GM23248 (cell line): ENCODE measurements around the gene HDAC6. TPM values are rescaled to one million over a fixed set of nuclear protein-coding genes. Genes with fewer than 3 reads are reported as not detected.

Source experiments
- DNase-seq: peaks from one replicate; pipeline ENCODE4 v3.0.0-alpha.2; 2015
- H2AFZ ChIP-seq: fragments of 200-600 bp; sonication (generic); 2 replicates; pipeline ENCODE4 v1.6.1; 2016; ENCODE audit warnings: antibody characterized with exemption
- H3F3A ChIP-seq: fragments of 200-600 bp; sonication (generic); 2 replicates; pipeline ENCODE4 v1.6.1; 2016; ENCODE audit warnings: mild to moderate bottlenecking, antibody characterized with exemption, mixed run types; ENCODE audit not compliant: insufficient read depth
- H3K27ac ChIP-seq: fragments of 200-600 bp; sonication (generic); 2 replicates; pipeline ENCODE4 v1.5.1; 2016; ENCODE audit warnings: mild to moderate bottlenecking
- H3K27me3 ChIP-seq: fragments of 200-600 bp; sonication (generic); replicated peaks from 2 replicates; pipeline ENCODE4 v1.6.1; 2016; ENCODE audit warnings: mild to moderate bottlenecking; ENCODE audit not compliant: insufficient read depth
- H3K36me3 ChIP-seq: fragments of 200-600 bp; sonication (generic); 2 replicates; pipeline ENCODE4 v1.6.1; 2016; ENCODE audit warnings: low read depth, mild to moderate bottlenecking
- H3K4me1 ChIP-seq: fragments of 200-600 bp; sonication (generic); 2 replicates; pipeline ENCODE4 v1.6.1; 2016; ENCODE audit warnings: mild to moderate bottlenecking; ENCODE audit not compliant: insufficient read depth
- H3K4me2 ChIP-seq: fragments of 200-600 bp; sonication (generic); one replicate; pipeline ENCODE4 v1.6.1; 2016; ENCODE audit warnings: mild to moderate bottlenecking; ENCODE audit not compliant: unreplicated experiment
- H3K4me3 ChIP-seq: fragments of 200-600 bp; sonication (generic); 2 replicates; pipeline ENCODE4 v1.5.1; 2016; ENCODE audit warnings: mild to moderate bottlenecking
- H3K79me2 ChIP-seq: fragments of 200-600 bp; sonication (generic); 2 replicates; pipeline ENCODE4 v1.6.1; 2016; ENCODE audit warnings: mild to moderate bottlenecking; ENCODE audit not compliant: insufficient read depth
- H3K9ac ChIP-seq: fragments of 200-600 bp; sonication (generic); 2 replicates; pipeline ENCODE4 v1.6.1; 2016; ENCODE audit warnings: mild to moderate bottlenecking
- H3K9me2 ChIP-seq: fragments of 200-600 bp; sonication (generic); 2 replicates; pipeline ENCODE4 v1.6.1; 2016; ENCODE audit warnings: mixed run types, mild to moderate bottlenecking, moderate library complexity; ENCODE audit not compliant: insufficient read depth
- H3K9me3 ChIP-seq: fragments of 200-600 bp; sonication (generic); one replicate; pipeline ENCODE4 v1.6.1; 2017; ENCODE audit warnings: low read depth
- H4K20me1 ChIP-seq: fragments of 200-600 bp; sonication (generic); 2 replicates; pipeline ENCODE4 v1.6.0; 2016; ENCODE audit not compliant: insufficient read depth
- EZH2 ChIP-seq: fragments of 200-600 bp; sonication (generic); IDR thresholded peaks from 2 replicates; pipeline ENCODE4 v1.6.1; 2018; ENCODE audit warnings: antibody characterized with exemption, mild to moderate bottlenecking; ENCODE audit not compliant: insufficient read depth, poor library complexity, severe bottlenecking
- EZH2phosphoT487 ChIP-seq: fragments of 200-600 bp; sonication (generic); IDR thresholded peaks from 2 replicates; pipeline ENCODE4 v1.6.1; 2018; ENCODE audit warnings: antibody characterized with exemption, moderate library complexity, mild to moderate bottlenecking, low read depth; ENCODE audit not compliant: insufficient read depth
- WGBS, 2 experiments: methylation state at CpG; one replicate each; pipeline ENCODE4 v1.1.6; 2015 to 2017; ENCODE audit warnings: low lambda C conversion rate in 2 of 2, low coverage in 1 of 2; ENCODE audit errors: missing lambda C conversion rate in 2 of 2; 5-methylcytosine and 5-hydroxymethylcytosine counted together
- in situ Hi-C: fragments of 300-500 bp; cut with MboI; formaldehyde crosslinking; loops from 2 replicates; pipeline ENCODE4 v1.15.0; 2020
- polyA plus RNA-seq: library from polyadenylated mRNA; unstranded; fragments of >200 nt; fragmentation: Nextera tagmentation; extraction: Ambion mirVana; gene quantifications from 2 replicates; pipeline ENCODE4 v1.2.1, GENCODE V29; 2016
- total RNA-seq: library from RNA; depleted of rRNA; stranded (reverse); fragments of >200 nt; shearing (Covaris generic); gene quantifications from 2 replicates; pipeline ENCODE4 v1.2.3, GENCODE V29; 2014

HDAC6 gene
- total and polyA plus RNA-seq, 2 experiments from 2014 or later: 18.6 to 36.6 TPM

DNA sequence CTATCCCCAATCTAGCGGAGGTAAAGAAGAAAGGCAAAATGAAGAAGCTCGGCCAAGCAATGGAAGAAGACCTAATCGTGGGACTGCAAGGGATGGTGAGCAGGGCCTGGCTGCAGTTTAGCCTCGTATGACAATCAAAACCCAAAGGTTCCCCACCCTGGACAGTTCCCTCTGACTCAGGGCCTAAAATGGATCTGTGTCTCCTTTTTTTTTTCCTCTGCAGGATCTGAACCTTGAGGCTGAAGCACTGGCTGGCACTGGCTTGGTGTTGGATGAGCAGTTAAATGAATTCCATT lies 986 bp downstream of the HDAC6 start:
- peak; percentile 38 for DNase-seq
- no peak for TF ChIP-seq EZH2
- no peak for TF ChIP-seq EZH2phosphoT487
- Histone ChIP-seq H4K20me1 (no peaks in the 10 kb centered on the region), H3K9ac (peak overlapping the region; percentile 98), H2AFZ (peak overlapping the region; percentile 86), H3K27me3 (no peaks in the 10 kb centered on the region), H3K36me3 (no peaks in the 10 kb centered on the region), H3K9me3 (no peaks in the 10 kb centered on the region), H3K79me2 (no peaks in the 10 kb centered on the region), H3K4me1 (no peaks in the 10 kb centered on the region), H3K4me2 (peak overlapping the region; percentile 83), H3F3A (no peaks in the 10 kb centered on the region), H3K4me3 (peak overlapping the region; percentile 94), H3K27ac (peak overlapping the region; percentile 98; the same call in 1 of the 2 replicates), H3K9me2 (no peaks in the 10 kb centered on the region)
- 38% methylated on average over 3 to 4 of the region's 4 CpGs for WGBS, 2 experiments
- in situ Hi-C loops: no loop called here

DNA sequence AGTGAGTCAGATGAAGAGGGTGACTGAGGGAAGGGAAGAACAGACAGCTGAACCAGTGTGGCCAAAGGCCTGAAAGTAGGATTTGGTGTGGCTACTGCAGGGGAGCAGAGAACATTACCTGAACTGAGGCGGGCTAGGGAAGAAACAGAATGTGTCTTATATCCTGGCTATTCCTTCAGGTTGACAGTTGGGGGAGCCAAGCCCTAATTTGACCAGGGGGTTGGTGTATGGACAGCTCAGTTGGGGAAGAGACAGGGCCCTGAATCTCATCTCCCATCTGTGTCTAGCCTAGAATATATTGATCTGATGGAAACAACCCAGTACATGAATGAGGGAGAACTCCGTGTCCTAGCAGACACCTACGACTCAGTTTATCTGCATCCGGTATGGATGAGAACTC lies 4.2 kb downstream of the HDAC6 start:
- Histone ChIP-seq H2AFZ (no peak overlapping the region), H3K4me2 (no peak overlapping the region), H4K20me1 (no peaks in the 10 kb centered on the region), H3K9ac (no peak overlapping the region), H3K4me1 (no peaks in the 10 kb centered on the region), H3K36me3 (no peaks in the 10 kb centered on the region), H3K9me2 (no peaks in the 10 kb centered on the region), H3K27ac (no peak overlapping the region), H3K27me3 (no peaks in the 10 kb centered on the region), H3K4me3 (no peak overlapping the region), H3K9me3 (no peaks in the 10 kb centered on the region), H3K79me2 (no peaks in the 10 kb centered on the region), H3F3A (no peaks in the 10 kb centered on the region)
- WGBS, 2 experiments: 78% methylated on average over 3 of the region's 4 CpGs; no CpG with 5 or more reads in 1 of the 2 experiments
- in situ Hi-C loops: no loop called here
- TF ChIP-seq EZH2: no peak
- TF ChIP-seq EZH2phosphoT487: no peak
- no peak for DNase-seq

DNA sequence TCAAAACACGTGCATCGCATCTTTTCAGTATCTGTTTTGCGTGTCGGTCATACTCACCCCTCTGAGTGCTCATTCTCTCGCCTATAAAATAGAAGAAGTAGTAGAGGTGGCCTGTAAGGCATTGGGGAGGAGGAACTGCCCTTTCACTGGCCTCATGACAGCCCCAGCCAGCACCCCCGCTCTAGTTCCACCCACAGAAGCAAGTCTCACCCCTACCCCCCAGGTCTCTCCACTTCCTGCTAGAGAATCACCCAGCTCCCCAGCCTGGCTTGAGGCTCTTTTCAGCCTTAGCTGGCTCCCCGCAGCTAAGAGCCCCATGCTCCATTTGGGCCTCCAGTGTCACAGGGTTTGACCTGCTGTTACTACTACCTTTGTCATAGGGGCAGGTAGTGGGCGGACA lies 11.8 kb downstream of the HDAC6 start:
- no peaks in the 10 kb centered on the region for H3K27me3 ChIP-seq

DNA sequence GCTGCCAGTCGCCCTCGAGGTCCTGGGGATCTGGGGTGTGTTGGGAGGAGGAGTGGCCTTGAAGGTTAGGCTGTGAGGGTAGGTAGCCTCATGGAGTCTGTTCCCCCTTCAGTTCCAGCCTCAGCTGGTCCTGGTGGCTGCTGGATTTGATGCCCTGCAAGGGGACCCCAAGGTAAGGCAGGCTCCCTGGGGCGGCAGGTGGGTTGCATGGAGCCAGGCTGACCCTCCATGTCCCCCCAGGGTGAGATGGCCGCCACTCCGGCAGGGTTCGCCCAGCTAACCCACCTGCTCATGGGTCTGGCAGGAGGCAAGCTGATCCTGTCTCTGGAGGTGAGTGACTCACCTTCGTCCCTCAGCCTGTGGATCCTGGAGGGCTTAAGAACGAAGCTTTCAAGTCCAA lies 12.9 kb downstream of the HDAC6 start:
- H3K9me2 ChIP-seq: no peaks in the 10 kb centered on the region
- 96 to 97% methylated on average over 7 of the region's 8 CpGs for WGBS, 2 experiments
- H3K9me3 ChIP-seq: no peaks in the 10 kb centered on the region
- no peaks in the 10 kb centered on the region for H3K36me3 ChIP-seq
- no peak overlapping the region for H2AFZ ChIP-seq
- in situ Hi-C loops: no loop called here
- no peak overlapping the region for H3K4me3 ChIP-seq
- H3K27ac ChIP-seq: no peak overlapping the region
- H3K27me3 ChIP-seq: no peaks in the 10 kb centered on the region
- H3F3A ChIP-seq: no peaks in the 10 kb centered on the region
- no peak overlapping the region for H3K4me2 ChIP-seq
- H3K79me2 ChIP-seq: no peaks in the 10 kb centered on the region
- TF ChIP-seq EZH2phosphoT487: no peak
- TF ChIP-seq EZH2: no peak
- no peaks in the 10 kb centered on the region for H3K4me1 ChIP-seq
- H4K20me1 ChIP-seq: no peaks in the 10 kb centered on the region
- no peak overlapping the region for H3K9ac ChIP-seq
- no peak for DNase-seq

More for the DNA sequence above, 11.8 kb downstream of the HDAC6 start:
- H3K27ac ChIP-seq: no peak overlapping the region
- no peaks in the 10 kb centered on the region for H3K9me2 ChIP-seq
- in situ Hi-C loops: no loop called here
- no peaks in the 10 kb centered on the region for H3K79me2 ChIP-seq
- H3K9ac ChIP-seq: no peak overlapping the region
- H3F3A ChIP-seq: no peaks in the 10 kb centered on the region
- no peaks in the 10 kb centered on the region for H3K4me1 ChIP-seq
- H3K4me3 ChIP-seq: no peak overlapping the region
- H3K36me3 ChIP-seq: no peaks in the 10 kb centered on the region
- no peak overlapping the region for H3K4me2 ChIP-seq
- TF ChIP-seq EZH2 (no peak), EZH2phosphoT487 (no peak)
- H2AFZ ChIP-seq: no peak overlapping the region
- no peaks in the 10 kb centered on the region for H4K20me1 ChIP-seq
- no peak for DNase-seq
- no peaks in the 10 kb centered on the region for H3K9me3 ChIP-seq
- WGBS, 2 experiments: 95 to 97% methylated on average over 7 to 8 of the region's 8 CpGs

DNA sequence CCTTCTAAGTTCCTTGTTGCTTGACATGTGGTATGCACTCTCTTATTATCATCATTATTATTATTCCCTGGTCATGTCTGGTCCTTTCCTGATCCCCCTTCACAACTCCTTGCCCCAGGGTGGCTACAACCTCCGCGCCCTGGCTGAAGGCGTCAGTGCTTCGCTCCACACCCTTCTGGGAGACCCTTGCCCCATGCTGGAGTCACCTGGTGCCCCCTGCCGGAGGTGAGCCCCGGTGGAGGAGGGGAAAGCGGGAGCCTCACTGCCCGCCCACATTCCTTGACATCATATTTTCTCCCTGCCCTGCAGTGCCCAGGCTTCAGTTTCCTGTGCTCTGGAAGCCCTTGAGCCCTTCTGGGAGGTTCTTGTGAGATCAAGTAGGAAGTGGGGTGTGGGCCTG lies 13.4 kb downstream of the HDAC6 start:
- no peak overlapping the region for H3K4me2 ChIP-seq
- no peaks in the 10 kb centered on the region for H3K4me1 ChIP-seq
- no peaks in the 10 kb centered on the region for H3F3A ChIP-seq
- no peaks in the 10 kb centered on the region for H3K79me2 ChIP-seq
- H3K27me3 ChIP-seq: no peaks in the 10 kb centered on the region
- H3K9me3 ChIP-seq: no peaks in the 10 kb centered on the region
- 60 to 78% methylated on average over 5 of the region's 8 CpGs for WGBS, 2 experiments
- TF ChIP-seq EZH2: no peak
- no peak for TF ChIP-seq EZH2phosphoT487
- H3K4me3 ChIP-seq: no peak overlapping the region
- H3K9ac ChIP-seq: no peak overlapping the region
- no peak overlapping the region for H3K27ac ChIP-seq
- H2AFZ ChIP-seq: no peak overlapping the region
- in situ Hi-C loops: no loop called here
- no peak for DNase-seq
- H3K36me3 ChIP-seq: no peaks in the 10 kb centered on the region
- no peaks in the 10 kb centered on the region for H3K9me2 ChIP-seq
- no peaks in the 10 kb centered on the region for H4K20me1 ChIP-seq
